Karpas-422 (cell line): ENCODE data around the gene SLC66A2. TPM values are rescaled to one million over a fixed set of nuclear protein-coding genes. Genes with fewer than 3 reads are reported as not detected.
"Not testable (repeated sequence)": the region's sequence is repeated elsewhere in the genome, so short reads cannot be mapped to it uniquely, and the experiment has no call there.

Source experiments
- DNase-seq: peaks from one replicate; pipeline ENCODE4 v3.0.0-alpha.2; 2015
- H2AFZ ChIP-seq: fragments of 200-600 bp; sonication (generic); 2 replicates; pipeline ENCODE4 v1.6.1; 2014; ENCODE audit warnings: antibody characterized with exemption, low read length, mixed read lengths
- H3K27ac ChIP-seq: fragments of 200-600 bp; sonication (generic); 2 replicates; pipeline ENCODE4 v1.5.1; 2014; ENCODE audit warnings: mild to moderate bottlenecking, low read length, moderate library complexity
- H3K27me3 ChIP-seq: fragments of 200-600 bp; sonication (generic); 2 replicates; pipeline ENCODE4 v1.6.1; 2014; ENCODE audit warnings: low read length, mixed read lengths
- H3K36me3 ChIP-seq: fragments of 200-600 bp; sonication (generic); 2 replicates; pipeline ENCODE4 v1.6.1; 2014; ENCODE audit warnings: low read length, mixed read lengths; ENCODE audit not compliant: insufficient read depth
- H3K4me1 ChIP-seq: fragments of 200-600 bp; sonication (generic); 2 replicates; pipeline ENCODE4 v1.6.1; 2014; ENCODE audit warnings: mild to moderate bottlenecking, low read length, mixed read lengths
- H3K4me2 ChIP-seq: fragments of 200-600 bp; sonication (generic); 2 replicates; pipeline ENCODE4 v1.6.1; 2014; ENCODE audit warnings: low read length, low read depth, mild to moderate bottlenecking; ENCODE audit not compliant: poor library complexity, severe bottlenecking
- H3K4me3 ChIP-seq: fragments of 200-600 bp; sonication (generic); 2 replicates; pipeline ENCODE4 v1.5.1; 2014; ENCODE audit warnings: mild to moderate bottlenecking, antibody characterized with exemption, low read length, mixed read lengths
- H3K79me2 ChIP-seq: fragments of 200-600 bp; sonication (generic); 2 replicates; pipeline ENCODE4 v1.6.1; 2014; ENCODE audit warnings: mild to moderate bottlenecking, low read length, mixed read lengths
- H3K9ac ChIP-seq: fragments of 200-600 bp; sonication (generic); 2 replicates; pipeline ENCODE4 v1.6.0; 2014; ENCODE audit warnings: low read length
- H3K9me2 ChIP-seq: fragments of 200-600 bp; sonication (generic), shearing (Covaris generic); replicated peaks from 2 replicates; pipeline ENCODE4 v1.6.0; 2014; ENCODE audit warnings: mild to moderate bottlenecking, low read length, moderate library complexity; ENCODE audit not compliant: insufficient read depth
- H3K9me3 ChIP-seq: fragments of 300-700, 200-600 bp; sonication (generic); 2 replicates; pipeline ENCODE4 v1.6.1; 2014; ENCODE audit warnings: low read length, mixed read lengths
- H4K20me1 ChIP-seq: fragments of 200-600 bp; sonication (generic); 2 replicates; pipeline ENCODE4 v1.6.1; 2014; ENCODE audit warnings: mild to moderate bottlenecking, antibody characterized with exemption, low read length, low read depth; ENCODE audit not compliant: insufficient read depth
- total RNA-seq: library from RNA; depleted of rRNA; stranded (reverse); fragments of >200 nt; shearing (Covaris generic); gene quantifications from 2 replicates; pipeline ENCODE4 v1.2.3, GENCODE V29; 2014; ENCODE audit warnings: low replicate concordance

The SLC66A2 gene
- total RNA-seq, 1 experiment from 2014 or later: 43.1 TPM

GRCh38 chr18:79960921-79961526 is 9.6 kb upstream of the SLC66A2 start:
- Histone ChIP-seq H3K27ac (no peak overlapping the region), H3K9me2 (no peaks in the 10 kb centered on the region), H3K9ac (peak overlapping the region; percentile 57), H3K36me3 (no peaks in the 10 kb centered on the region), H3K27me3 (no peaks in the 10 kb centered on the region), H4K20me1 (peaks cover 26% of the 10 kb centered on the region), H3K4me1 (peaks cover 49% of the 10 kb centered on the region), H2AFZ (peak overlapping the region; percentile 25; the same call in 1 of the 2 replicates), H3K79me2 (0 out of 2 replicates have a peak, but pooled peaks cover 3% of the 10 kb centered on the region), H3K4me2 (peak overlapping the region; percentile 83), H3K9me3 (no peaks in the 10 kb centered on the region), H3K4me3 (peak overlapping the region; percentile 53)
- DNase-seq: no peak

GRCh38 chr18:79960161-79960801 is 8.8 kb upstream of the SLC66A2 start:
- H3K27ac ChIP-seq: 0 out of 2 replicates have a peak overlapping the region, but pooled peaks have one; percentile 14
- DNase-seq: peak; percentile 72
- H3K4me2 ChIP-seq: peak overlapping the region; percentile 83

DNA sequence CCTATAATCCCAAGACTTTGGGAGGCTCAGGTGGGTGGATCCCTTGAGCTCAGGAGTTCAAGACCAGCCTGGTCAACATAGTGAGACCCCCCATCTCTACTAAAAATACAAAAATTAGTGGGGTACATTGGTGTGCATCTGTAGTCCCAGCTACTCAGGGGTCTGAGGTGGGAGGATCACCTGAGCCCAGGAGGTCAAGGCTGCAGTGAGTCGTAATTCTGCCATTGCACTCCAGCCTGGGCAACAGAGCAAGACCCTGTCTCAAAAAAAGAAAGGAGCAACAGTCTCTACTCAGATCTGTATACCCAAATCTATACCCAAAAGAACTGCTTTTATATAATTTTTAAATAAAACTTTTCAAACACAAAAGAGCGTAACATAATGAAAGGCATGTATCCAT is 7.5 kb upstream of the SLC66A2 start:
- no peak overlapping the region for H3K4me3 ChIP-seq
- H3K79me2 ChIP-seq: no peaks in the 10 kb centered on the region
- H3K36me3 ChIP-seq: no peaks in the 10 kb centered on the region
- H2AFZ ChIP-seq: no peak overlapping the region
- no peaks in the 10 kb centered on the region for H3K9me3 ChIP-seq
- H3K9ac ChIP-seq: no peak overlapping the region
- no peak overlapping the region for H3K4me2 ChIP-seq
- H4K20me1 ChIP-seq: peaks cover 25% of the 10 kb centered on the region
- H3K27ac ChIP-seq: no peak overlapping the region
- peaks cover 46% of the 10 kb centered on the region for H3K4me1 ChIP-seq
- no peak for DNase-seq
- H3K9me2 ChIP-seq: no peaks in the 10 kb centered on the region
- no peaks in the 10 kb centered on the region for H3K27me3 ChIP-seq

More at GRCh38 chr18:79960161-79960801, 8.8 kb upstream of the SLC66A2 start:
- H3K36me3 ChIP-seq, H3K79me2 ChIP-seq, H3K9me3 ChIP-seq, H3K9me2 ChIP-seq, H3K27me3 ChIP-seq: not testable (repeated sequence)
- peak overlapping the region; percentile 57 for H3K9ac ChIP-seq
- H2AFZ ChIP-seq: peak overlapping the region; percentile 44; the same call in 1 of the 2 replicates
- H3K4me3 ChIP-seq: peak overlapping the region; percentile 53
- H4K20me1 ChIP-seq: peaks cover 27% of the 10 kb centered on the region
- H3K4me1 ChIP-seq: peaks cover 44% of the 10 kb centered on the region

DNA sequence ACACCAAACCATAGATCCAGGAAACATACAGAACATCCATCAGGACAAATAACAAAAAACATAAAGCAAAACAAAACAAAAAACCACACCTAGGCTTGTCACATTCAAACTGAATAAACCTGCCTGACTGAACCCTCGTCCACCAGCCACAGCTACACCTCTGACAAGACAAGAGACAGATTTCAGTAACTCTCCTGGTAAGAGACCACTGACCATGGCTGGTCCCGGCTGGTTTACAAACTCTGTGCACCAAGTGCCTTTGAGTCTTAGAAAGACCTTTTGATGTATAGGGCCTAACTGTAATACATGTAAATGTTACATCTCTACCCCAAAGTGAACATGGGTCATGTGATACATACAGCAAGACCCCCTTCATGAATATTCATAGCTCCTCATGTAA is 4.8 kb upstream of the SLC66A2 start:
- Histone ChIP-seq H3K27ac (no peak overlapping the region), H3K9me3 (no peaks in the 10 kb centered on the region), H3K79me2 (no peaks in the 10 kb centered on the region; the same call in 1 of the 2 replicates), H3K9me2 (no peaks in the 10 kb centered on the region), H3K36me3 (no peaks in the 10 kb centered on the region), H3K4me3 (no peak overlapping the region), H3K9ac (no peak overlapping the region), H3K4me1 (peaks cover 39% of the 10 kb centered on the region), H3K27me3 (no peaks in the 10 kb centered on the region), H4K20me1 (peaks cover 11% of the 10 kb centered on the region), H2AFZ (no peak overlapping the region), H3K4me2 (no peak overlapping the region)
- DNase-seq: no peak

DNA sequence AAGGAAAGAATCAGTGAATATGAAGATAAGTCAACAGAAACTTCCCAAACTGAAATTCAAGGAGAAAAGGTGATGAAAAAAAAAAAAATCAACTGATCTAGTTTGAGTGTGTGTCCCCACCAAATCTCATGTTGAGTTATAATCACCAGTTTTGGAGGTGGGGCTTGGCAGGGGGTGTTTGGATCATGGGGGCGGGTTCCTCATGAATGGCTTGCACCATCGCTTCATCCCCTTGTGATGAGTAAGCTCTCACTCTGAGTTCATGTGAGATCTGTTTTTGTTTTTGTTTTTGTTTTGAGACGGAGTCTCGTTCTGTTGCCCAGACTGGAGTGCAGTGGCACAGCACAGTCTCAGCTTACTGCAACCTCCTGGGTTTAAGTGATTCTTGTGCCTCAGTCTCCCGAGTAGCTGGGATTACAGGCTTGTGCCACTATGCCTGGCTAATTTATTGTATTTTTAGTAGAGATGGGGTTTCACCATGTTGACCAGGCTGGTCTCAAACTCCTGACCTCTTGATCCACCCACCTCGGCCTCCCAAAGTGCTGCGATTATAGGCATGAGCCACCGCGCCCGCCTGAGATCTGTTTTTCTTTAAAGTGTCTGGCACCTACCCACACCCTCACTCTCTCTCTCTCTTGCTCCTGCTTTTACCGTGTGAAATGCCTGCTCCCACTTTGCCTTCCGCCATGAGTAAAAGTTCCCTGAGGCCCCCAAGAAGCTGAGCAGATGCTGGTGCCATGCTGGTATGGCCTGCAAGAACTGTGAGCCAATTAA is 4.0 kb upstream of the SLC66A2 start:
- Histone ChIP-seq H3K27ac (no peak overlapping the region), H3K4me1 (peaks cover 33% of the 10 kb centered on the region), H3K4me2 (no peak overlapping the region), H3K36me3 (no peaks in the 10 kb centered on the region), H4K20me1 (peaks cover 14% of the 10 kb centered on the region), H3K9me2 (no peaks in the 10 kb centered on the region), H3K27me3 (no peaks in the 10 kb centered on the region), H3K9me3 (no peaks in the 10 kb centered on the region), H3K9ac (no peak overlapping the region), H3K4me3 (no peak overlapping the region), H3K79me2 (peaks cover 7% of the 10 kb centered on the region), H2AFZ (no peak overlapping the region)
- no peak for DNase-seq

DNA sequence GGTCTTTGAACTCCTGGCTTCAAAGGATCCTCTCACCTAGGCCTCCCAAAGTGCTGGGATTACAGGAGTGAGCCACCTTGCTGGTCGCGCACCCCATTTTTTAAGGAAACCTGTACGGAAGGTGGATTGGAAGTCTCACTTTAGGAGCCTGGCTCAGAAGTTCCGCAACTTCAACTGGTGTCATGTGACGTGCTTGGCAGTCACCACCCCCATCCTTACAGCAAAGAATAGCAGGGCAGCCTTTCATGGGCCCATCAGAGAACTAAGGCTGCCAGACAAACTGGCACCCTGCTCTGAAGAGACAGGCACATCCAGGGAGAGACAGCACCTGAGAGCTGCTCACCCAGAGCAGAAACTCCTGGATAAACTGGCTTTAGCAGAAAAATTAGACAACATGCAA is 3.3 kb upstream of the SLC66A2 start:
- H3K4me3 ChIP-seq: no peak overlapping the region
- H2AFZ ChIP-seq: no peak overlapping the region
- no peaks in the 10 kb centered on the region for H3K36me3 ChIP-seq
- no peaks in the 10 kb centered on the region for H3K9me2 ChIP-seq
- H4K20me1 ChIP-seq: peaks cover 19% of the 10 kb centered on the region
- DNase-seq: no peak
- H3K4me1 ChIP-seq: peaks cover 33% of the 10 kb centered on the region
- no peaks in the 10 kb centered on the region for H3K9me3 ChIP-seq
- peaks cover 13% of the 10 kb centered on the region for H3K79me2 ChIP-seq
- H3K27ac ChIP-seq: no peak overlapping the region
- no peaks in the 10 kb centered on the region for H3K27me3 ChIP-seq
- H3K9ac ChIP-seq: no peak overlapping the region
- peak overlapping the region; percentile 33 for H3K4me2 ChIP-seq

- peaks cover under 1% of the 10 kb centered on the region; the same call in 1 of the 2 replicates for H3K36me3 ChIP-seq
- peaks cover 19% of the 10 kb centered on the region for H3K79me2 ChIP-seq
- peak overlapping the region; percentile 33 for H3K4me2 ChIP-seq
- no peak overlapping the region for H3K9ac ChIP-seq
- no peak overlapping the region for H2AFZ ChIP-seq
- H3K27ac ChIP-seq: no peak overlapping the region
- peak; percentile 83 for DNase-seq
- H3K9me3 ChIP-seq: no peaks in the 10 kb centered on the region
- no peak overlapping the region for H3K4me3 ChIP-seq
- H4K20me1 ChIP-seq: peaks cover 20% of the 10 kb centered on the region
- no peaks in the 10 kb centered on the region for H3K9me2 ChIP-seq
- H3K27me3 ChIP-seq: no peaks in the 10 kb centered on the region
- peaks cover 35% of the 10 kb centered on the region for H3K4me1 ChIP-seq
These were observed 2.7 kb upstream of the SLC66A2 start for GRCh38 chr18:79953971-79954651.
